Right atrium auricular region (tissue), 2 donors: Measurements from ENCODE around the gene BMPR1B. TPM values are rescaled to one million over a fixed set of nuclear protein-coding genes. Genes with fewer than 3 reads are reported as not detected.

Experiments used
- DNase-seq: peaks from one replicate; pipeline ENCODE4 v3.0.0-alpha.2; 2019; ENCODE audit warnings: low spot score
- H3K27ac ChIP-seq, 2 donors: fragments of 200-600 bp; sonication (generic); 1 replicate in 1 of 2; 2 replicates in 1 of 2; pipeline ENCODE4 v1.5.1; 2016 to 2019
- H3K27me3 ChIP-seq, 2 donors: fragments of 200-600 bp; sonication (generic); one replicate each; pipeline versions ENCODE4 v1.5.1 to v1.6.0; 2017 to 2019
- H3K36me3 ChIP-seq: fragments of 200-600 bp; sonication (generic); one replicate; pipeline ENCODE4 v1.5.1; 2016
- H3K4me1 ChIP-seq, 2 donors: fragments of 200-600 bp; sonication (generic); one replicate each; pipeline versions ENCODE4 v1.5.1 to v1.6.0; 2017 to 2019
- H3K4me3 ChIP-seq, 2 donors: fragments of 200-600 bp; sonication (generic); 1 replicate in 1 of 2; 2 replicates in 1 of 2; pipeline ENCODE4 v1.5.1; 2017 to 2019; ENCODE audit warnings: mild to moderate bottlenecking in 1 of 2, moderate library complexity in 1 of 2
- H3K9me3 ChIP-seq, 2 donors: fragments of 200-600 bp; sonication (generic); one replicate each; pipeline ENCODE4 v1.5.1; 2019
- CTCF ChIP-seq, 2 donors: fragments of 200-600 bp; sonication (generic); IDR thresholded peaks; one replicate each; pipeline ENCODE4 v1.5.1; 2019; ENCODE audit warnings: antibody characterized with exemption in 2 of 2
- total RNA-seq, 2 donors: library from RNA; depleted of rRNA; stranded (reverse); fragments of >200 nt; gene quantifications; one replicate each; pipeline ENCODE4 v1.1.0, GENCODE V29; 2016

The BMPR1B gene
- total RNA-seq, 2 donors from 2014 or later: 0.82 to 1.4 TPM

GRCh38 chr4:94782707-94783106, 25.0 kb downstream of the BMPR1B start:
- no peaks in the 10 kb centered on the region for H3K4me1 ChIP-seq

GRCh38 chr4:94791701-94792100, 33.9 kb downstream of the BMPR1B start:
- Histone ChIP-seq H3K9me3 (no peaks in the 10 kb centered on the region), H3K4me1 (no peaks in the 10 kb centered on the region), H3K27ac (no peak overlapping the region), H3K4me3 (no peak overlapping the region), H3K36me3 (no peaks in the 10 kb centered on the region), H3K27me3 (no peaks in the 10 kb centered on the region)
- no peak for TF ChIP-seq CTCF (IDR thresholded peaks at IDR 0.05)
- no peak for DNase-seq

More at GRCh38 chr4:94782707-94783106, 25.0 kb downstream of the BMPR1B start:
- no peak for DNase-seq
- H3K27ac ChIP-seq: no peak overlapping the region
- no peaks in the 10 kb centered on the region for H3K27me3 ChIP-seq
- no peak for TF ChIP-seq CTCF (IDR thresholded peaks at IDR 0.05)
- H3K4me3 ChIP-seq: no peak overlapping the region
- peaks cover 0 to 15% of the 10 kb centered on the region in 2 donors for H3K9me3 ChIP-seq
- H3K36me3 ChIP-seq: no peaks in the 10 kb centered on the region

DNA sequence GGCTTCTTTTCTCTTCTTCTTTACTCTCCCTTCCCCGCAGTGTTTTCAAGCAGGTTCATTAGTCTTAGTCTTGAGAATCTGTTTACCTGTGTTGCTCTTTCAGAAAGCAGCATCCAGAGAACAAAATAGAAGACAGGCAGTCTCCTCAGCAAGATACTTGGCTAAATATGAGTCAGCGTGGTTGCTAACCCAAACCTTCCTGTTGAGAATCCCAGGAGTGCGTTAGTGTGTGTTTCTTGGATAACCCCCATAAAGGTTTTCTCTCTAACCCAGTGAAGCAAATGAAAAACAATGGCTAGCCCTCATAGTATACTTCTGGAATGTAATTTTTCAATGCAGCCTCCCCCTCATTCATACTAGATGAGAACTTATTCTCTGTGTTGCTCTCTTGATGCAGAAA, 41.1 kb downstream of the BMPR1B start:
- Histone ChIP-seq H3K27ac (no peak overlapping the region), H3K9me3 (no peaks in the 10 kb centered on the region), H3K4me3 (no peak overlapping the region), H3K27me3 (no peaks in the 10 kb centered on the region), H3K4me1 (no peaks in the 10 kb centered on the region), H3K36me3 (no peaks in the 10 kb centered on the region)
- no peak for DNase-seq
- no peak for TF ChIP-seq CTCF (IDR thresholded peaks at IDR 0.05)

DNA sequence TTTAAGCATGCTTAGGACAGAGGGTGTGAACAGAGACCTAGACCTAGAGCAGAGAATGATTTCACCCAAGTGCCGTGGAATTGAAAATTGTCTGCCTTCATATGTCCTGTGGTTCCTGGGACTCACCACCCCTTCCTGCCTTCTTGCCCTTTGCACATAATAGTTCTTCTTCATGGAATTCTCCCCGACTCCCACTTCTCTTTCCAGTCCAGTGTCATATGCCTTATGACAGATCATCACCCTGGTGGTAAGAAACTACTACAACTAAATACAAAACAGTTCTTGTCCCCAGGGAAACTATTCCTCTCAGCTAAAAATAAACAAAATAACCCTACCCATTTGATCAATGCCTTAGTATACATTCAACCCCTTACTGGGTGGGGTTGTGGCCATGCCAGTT, 43.3 kb downstream of the BMPR1B start:
- Histone ChIP-seq H3K27me3 (no peaks in the 10 kb centered on the region), H3K36me3 (no peaks in the 10 kb centered on the region), H3K27ac (no peak overlapping the region), H3K9me3 (no peaks in the 10 kb centered on the region), H3K4me1 (no peaks in the 10 kb centered on the region), H3K4me3 (no peak overlapping the region)
- no peak for TF ChIP-seq CTCF (IDR thresholded peaks at IDR 0.05)
- DNase-seq: no peak

DNA sequence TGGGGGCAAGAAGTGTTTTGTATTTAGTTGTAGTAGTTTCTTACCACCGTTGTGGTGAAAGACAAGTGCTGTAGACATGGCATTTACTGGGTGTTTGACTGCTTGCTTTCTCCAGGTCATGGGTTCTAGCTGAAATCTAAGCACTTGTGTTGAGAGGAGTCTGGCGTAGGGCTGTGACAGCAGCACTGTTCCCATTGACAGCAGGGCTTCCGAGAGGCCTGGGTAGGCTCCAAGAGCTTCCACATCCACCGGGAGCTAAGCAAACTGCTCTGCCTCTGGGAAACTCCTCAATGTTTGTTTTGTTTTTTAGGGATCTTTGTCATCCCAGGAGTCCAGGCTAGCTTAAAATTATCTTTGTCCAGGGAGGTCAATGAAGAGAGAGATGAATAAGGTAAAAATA, 44.3 kb downstream of the BMPR1B start:
- TF ChIP-seq CTCF (IDR thresholded peaks at IDR 0.05): no peak
- no peak overlapping the region for H3K27ac ChIP-seq
- no peak for DNase-seq

GRCh38 chr4:94803181-94803580, 45.4 kb downstream of the BMPR1B start:
- Histone ChIP-seq H3K4me3 (no peak overlapping the region), H3K27ac (no peak overlapping the region), H3K36me3 (no peaks in the 10 kb centered on the region), H3K4me1 (no peaks in the 10 kb centered on the region), H3K27me3 (no peaks in the 10 kb centered on the region), H3K9me3 (no peaks in the 10 kb centered on the region)
- no peak for DNase-seq
- no peak for TF ChIP-seq CTCF (IDR thresholded peaks at IDR 0.05)

More for the DNA sequence above, 44.3 kb downstream of the BMPR1B start:
- Histone ChIP-seq H3K4me1 (no peaks in the 10 kb centered on the region), H3K9me3 (no peaks in the 10 kb centered on the region), H3K4me3 (no peak overlapping the region), H3K27me3 (no peaks in the 10 kb centered on the region), H3K36me3 (no peaks in the 10 kb centered on the region)
